GM19455 (cell line): ENCODE measurements around the gene LGALS3BP.

Source experiments
- ATAC-seq: cut with Tn5 transposase; IDR thresholded peaks from one replicate; pipeline ENCODE4 v1.9.1; 2021; ENCODE audit not compliant: unreplicated experiment

The LGALS3BP gene

DNA sequence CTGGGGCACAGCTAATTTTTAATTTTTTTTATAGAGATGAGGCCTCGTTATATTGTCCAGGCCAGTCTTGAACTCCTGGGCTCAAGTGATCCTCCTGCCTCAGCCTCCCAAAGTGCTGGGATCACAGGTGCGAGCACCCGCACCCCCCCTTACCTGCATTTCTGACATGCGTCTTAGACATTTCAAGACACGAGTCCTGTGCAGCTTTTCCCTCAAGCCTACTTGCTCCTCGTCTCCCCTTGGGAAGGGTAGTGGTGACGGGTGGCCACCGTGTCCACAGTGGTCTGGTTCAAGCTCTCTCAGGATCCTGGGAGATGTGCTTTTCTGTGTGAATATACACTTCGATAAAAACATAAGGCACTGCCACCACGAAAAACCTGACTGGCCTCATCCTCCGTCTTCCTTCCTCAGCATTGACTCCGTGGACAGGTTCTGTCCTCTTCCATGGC is 20.2 kb upstream of the LGALS3BP start:
- no peak for ATAC-seq

DNA sequence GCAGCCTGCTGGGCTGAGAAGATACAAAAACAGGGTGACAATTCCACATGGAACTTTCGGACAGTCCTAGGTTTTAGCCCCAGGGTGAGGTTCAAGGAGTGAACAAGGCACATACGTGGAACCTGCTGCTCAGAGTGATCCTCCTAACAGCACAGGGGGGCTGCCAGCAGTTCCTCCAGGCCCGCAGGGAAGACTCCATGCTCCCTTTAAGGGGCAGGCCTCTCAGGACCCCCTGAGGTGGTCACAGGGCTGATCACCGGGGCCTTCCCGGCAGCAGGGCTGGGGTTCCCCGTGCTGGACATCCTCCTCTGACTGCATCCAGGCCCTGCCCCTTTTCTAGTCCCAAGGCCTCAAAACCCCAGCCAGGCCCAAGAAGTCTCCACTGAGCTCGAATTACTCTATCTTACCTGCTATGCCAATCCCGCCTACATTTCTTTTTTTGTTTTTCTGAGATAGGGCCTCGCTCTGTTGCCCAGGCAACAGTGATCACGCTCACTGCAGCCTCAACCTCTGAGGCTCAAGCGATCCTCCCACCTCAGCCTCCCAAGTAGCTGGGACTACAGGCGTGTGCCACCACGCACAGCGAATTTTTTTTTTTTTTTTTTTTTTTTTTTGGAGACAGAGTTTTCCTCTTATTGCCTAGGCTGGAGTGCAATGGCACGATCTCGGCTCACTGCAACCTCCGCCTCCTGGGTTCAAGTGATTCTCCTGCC is 19.5 kb upstream of the LGALS3BP start:
- ATAC-seq: no peak

DNA sequence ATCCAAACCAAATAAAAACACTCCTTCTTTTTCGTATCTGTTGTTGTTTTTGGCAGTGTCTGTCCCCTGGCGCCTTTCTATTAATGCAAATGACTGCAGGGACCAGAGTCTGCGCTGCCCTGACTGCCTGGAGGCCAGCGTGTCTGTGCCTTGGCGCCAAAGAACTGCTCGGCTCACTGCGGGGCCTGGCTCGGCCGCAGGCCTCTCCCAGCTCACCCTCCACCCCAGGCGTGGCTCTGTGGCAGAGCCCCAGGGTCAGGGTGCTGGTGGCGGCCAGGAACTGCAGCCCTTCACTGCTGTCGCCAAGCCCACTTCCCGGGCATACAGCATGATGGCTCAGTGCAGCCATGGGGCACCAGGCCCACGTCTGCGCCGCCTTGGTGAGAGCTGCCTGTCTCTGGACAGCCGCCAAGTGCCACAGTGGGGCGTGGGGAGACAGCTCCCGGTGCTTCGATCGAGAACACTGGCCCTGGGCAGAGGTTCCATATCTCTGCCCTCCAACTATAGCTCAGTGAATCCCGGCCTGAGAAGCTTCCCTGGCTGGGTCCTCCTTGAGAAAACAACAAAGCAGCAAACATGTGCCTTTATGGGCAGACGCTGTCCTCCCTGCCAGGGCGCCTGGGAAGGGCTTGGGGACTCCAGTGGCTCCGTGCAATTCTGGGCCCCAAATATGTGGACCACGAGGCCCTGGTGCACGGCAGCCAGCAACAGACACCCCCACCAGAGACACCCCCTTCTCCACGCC is 18.8 kb upstream of the LGALS3BP start:
- ATAC-seq: no peak

DNA sequence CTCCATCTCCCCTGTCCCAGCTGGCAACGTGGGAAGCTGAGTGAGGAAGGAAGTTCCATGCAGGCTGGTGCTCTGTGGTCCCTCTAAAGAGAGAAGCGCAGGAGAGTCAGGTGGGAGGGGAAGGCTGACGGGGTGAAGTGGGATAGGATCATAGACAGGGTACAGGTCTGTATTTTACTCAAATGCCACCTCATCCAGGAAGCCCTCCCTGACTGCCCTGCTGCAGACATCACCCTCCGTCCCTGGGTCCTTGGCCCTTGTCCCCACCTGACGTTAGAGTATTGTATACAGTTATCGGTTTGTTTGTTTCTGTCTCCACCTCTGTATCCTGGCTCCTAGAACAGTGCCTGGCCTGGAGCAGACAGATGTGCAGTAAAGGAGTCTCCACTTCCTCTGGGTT is 18.2 kb upstream of the LGALS3BP start:
- ATAC-seq: no peak

DNA sequence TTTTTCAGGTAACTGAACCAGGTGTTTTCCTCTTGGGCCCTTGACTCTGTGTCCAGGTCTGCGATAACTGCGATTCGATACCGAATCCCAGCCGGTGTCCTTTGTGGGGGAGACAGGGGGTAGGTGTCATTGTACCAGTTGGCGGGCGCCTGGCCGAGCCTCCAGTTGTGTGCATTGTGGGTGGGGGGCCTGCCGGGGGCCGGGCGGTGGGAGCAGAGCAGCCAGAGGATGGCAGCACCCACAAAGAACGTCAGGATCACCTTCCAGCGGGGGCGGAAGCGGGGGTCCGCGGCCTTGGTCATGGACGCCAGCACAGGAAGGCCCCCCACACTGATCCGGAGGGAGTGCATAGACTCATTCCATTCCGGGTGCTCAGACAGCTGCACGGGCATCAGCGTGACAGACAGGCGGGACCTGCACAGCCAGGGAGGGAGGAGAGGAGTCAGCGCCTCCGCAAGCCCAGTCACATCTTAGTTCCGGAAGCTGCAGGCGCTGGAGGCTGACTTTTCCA is 17.6 kb upstream of the LGALS3BP start:
- no peak for ATAC-seq

DNA sequence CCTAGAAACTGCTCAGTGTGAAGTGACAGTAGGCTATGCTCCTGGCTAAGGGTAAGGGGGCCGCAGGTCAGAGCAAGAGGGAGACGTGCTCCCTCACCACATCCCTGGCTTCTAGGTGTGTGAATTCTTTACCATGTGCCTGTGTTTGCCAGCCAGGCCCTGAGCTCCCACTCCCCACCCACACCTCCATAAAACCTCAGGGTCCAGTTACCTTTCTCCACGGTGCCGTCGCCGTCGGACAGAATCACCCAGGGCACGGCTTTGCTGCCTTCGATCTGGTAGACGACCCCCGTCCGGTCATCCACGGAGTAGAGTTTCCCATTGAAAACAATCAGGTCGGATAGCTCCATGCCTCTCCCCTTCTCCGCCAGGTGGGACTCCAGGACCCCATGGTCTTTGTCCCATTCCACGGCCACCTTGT is 17.1 kb upstream of the LGALS3BP start:
- ATAC-seq: no peak

DNA sequence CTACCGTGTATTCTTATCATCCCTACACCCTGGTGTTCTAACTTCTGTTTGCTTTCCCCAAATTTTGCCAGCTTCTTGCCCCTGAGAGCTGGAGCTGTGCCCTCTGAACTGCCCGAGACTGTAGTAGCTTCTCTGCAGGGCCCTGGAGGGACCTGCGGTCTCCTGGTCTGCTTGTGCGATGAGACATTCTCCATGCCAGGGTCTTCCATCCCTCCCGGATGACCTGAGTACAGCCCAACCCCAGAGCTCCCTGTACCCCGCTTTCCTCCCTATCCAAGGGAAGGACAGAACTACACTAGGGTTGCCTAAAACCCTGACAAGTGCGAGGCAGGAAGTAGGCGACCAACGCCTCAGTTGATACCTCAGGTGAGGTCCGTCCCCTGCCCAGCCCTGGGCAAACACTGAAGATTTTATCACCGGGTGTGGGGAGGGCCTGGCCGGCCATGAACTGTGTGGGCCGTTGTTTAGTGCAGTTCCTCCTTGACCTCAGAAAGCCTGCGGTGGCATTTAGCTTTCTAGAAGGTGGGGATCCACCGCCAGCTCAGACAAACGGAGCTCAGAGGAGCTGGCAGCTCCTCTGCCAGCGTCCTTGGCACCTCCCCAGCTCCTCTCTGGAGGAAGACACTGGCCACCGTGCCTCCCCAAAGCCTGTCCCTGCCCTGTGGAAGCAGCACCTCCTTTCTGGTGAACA is 16.2 kb upstream of the LGALS3BP start:
- ATAC-seq: no peak

DNA sequence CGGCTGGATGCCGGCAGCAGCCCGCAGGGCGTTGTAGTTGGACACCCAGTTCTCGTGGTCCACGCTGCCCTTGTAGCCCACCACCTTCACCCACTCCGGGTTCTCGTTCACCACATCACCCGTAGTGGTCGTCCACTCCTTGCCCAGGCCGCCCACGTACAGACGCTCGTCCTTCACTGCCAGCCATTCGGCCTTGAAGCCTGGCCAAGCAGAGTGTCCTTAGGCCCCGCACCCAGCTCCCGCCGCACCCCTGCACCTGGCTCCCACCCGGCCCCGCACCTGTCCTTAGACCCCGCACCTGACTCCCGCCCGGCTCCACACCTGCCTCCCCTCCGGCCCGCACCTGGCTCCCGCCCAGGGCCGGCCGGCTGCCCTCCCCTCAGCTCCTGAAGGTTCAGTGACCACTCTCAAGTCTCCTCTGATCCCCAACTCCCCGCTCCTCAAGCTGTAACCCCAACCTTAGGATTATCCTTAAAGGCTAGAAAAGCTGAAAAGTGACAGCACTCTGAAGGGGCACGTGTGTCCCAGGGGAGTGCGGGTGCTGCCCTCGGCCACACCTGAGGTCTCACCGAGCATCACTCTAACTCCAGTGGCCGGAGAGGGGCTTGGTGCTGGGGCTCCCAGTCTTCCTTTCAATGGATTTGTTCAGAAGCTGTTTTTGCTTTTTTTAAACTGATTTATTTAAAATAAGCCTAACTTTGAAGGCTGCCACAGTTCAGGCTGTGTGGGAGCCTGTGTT is 15.5 kb upstream of the LGALS3BP start:
- ATAC-seq: no peak

DNA sequence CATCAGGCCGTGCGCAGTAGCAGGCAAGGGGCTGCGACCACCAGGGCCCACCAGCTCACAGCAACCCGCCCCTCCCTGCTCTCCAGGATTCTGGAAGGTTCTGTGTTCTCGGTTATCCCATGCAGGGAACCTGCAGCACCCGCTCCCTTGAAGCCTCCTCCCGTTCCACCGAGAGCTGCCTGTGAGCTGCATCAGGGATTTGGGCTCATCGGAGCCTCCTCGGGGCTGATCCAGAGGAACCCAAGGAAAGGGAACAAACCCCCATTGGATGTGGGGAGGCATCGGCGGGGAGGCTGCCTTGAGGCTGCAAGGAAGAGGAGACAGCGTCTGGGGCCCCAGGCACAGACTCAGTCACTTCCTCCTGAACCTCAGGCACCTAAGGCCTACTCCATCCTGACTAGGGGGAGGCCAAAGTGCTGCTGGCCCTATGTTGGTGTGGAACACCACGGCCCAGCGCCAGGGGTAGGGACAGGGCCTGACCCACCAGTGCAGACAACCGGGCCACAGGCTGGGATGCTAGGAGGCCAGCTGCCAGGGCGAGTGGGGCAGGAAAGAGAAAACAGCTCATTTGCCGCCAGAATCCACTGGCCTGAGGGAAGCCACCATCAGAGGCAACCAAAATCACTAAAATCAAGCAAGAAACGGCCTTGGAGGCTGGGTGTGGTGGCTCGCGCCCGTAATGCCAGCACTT is 14.4 kb upstream of the LGALS3BP start:
- ATAC-seq: no peak

DNA sequence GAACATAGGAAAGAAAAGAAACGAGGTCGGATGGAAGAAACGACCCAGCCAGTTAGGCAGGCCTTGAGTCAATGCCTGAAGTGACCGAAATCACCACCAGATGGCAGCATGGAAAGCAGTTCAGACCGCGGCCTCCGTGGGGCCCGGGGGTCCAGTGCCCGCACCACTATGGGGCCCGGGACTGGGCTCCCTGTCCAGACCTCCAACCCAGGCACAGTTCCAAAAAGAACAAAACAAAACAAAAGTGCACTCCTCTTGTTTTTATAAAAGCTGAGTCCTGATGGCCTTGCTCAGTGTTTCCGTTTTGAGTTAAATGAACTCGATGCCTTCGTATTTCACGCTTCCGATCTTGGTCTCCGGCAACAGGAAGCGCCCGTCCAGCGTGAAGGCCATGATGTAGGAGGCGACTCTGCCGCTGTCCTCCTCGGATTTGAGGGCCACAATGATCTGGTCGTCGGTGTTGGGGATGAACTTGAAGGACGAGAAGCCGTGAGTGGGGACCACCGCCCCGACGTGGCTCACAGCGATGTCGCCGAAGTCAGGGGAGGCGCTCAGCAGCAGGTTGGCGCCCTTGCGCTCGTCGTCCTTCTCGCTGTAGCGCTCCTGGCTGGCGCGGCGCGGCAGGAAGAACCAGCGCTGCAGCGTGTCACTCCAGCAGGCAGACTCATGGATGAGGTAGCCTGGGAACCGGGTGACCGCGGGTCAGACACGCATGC is 13.7 kb upstream of the LGALS3BP start:
- no peak for ATAC-seq

DNA sequence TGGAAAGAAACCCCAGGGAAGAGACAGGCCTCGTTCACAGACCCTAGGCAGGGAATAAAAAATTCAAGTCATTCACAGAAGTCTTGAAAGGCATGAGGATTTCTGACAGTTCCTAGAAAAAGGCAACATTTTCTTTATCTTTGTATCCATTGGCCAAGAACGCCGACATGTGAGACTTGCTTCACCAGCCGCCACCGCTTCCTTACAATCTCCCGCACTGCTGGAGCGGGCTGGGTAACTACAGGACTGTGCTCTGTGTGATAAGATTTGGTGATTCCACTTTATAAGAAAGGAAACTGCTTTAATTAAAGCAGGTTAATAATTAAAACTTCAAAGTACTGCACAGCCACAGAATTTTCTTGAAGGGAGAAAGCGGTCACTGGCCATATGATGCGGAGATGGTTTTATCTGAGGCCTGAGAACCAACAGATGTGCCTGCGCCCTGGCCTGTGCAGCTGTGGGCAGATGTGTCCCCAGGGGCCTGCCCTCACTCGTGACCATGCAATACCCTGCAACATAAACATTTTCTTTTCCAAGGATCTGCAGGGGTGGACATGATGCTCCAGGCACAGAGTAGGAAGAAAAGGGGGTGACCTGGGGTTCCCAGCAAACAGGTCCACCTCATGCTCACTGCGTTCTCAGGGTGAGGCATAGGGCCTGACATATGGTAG is 13.0 kb upstream of the LGALS3BP start:
- no peak for ATAC-seq

DNA sequence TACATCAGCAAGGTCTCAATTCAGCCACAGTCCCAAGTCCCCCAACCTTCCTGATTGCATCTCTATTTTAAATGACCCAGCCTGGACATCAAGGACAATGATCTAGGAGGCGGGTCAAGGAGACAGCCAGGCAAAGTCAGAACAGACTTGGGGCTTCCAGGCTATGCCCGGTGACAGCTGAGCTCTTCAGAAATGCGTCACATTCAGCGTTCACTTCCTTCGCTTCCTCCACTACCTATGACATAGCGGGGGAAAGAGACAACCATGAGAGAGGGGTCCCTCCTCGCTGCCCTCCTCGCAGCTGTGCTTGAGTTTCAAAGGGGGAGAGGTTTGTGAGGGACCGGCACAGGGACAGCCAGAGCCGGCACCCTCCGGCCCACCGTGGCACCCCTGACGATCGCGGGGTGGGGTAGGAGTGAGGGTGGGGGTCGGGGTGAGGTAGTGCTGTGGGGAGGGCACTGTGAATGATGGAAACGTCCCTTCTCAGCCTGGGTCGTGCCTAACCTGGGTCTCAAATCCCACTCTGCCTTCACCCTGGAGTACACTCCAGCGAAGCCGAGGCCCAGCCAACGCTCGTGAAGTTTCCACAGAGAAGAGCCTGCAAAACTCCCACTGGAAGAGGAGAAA is 12.3 kb upstream of the LGALS3BP start:
- ATAC-seq: no peak

DNA sequence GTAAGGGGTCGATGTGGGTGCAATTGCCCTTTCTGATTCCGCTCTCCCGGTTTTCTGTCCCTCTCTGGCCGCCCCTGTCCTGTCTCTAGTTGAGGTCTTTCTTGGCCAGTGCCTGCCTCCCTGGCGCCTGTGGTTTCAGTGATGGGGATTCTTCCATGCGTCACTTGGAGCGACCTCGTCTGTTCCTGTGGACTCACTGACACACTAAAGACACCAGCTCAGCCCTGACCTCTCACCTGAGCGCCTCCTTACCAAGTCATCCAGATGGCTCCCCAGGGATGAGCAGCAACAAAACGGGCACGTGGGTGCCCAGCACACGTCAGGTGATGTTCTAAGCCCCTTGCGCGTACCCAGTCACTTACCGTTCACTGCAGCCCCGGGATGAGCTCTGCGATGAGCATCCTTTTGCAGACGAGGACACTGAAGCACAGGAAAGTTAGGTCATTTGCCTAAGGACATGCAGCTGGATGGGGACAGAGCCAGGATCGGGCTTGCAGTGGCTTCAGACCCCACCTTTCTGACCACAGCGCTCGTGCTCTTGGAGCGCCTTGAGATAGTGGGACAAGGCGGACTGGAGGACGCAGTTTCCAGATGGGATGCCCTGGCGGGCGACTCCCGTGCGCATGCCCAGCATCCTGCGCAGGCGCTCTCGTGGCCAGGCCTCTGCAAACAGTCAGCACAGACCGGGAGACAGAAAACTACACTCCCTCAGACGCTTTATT is 11.5 kb upstream of the LGALS3BP start:
- ATAC-seq: no peak

DNA sequence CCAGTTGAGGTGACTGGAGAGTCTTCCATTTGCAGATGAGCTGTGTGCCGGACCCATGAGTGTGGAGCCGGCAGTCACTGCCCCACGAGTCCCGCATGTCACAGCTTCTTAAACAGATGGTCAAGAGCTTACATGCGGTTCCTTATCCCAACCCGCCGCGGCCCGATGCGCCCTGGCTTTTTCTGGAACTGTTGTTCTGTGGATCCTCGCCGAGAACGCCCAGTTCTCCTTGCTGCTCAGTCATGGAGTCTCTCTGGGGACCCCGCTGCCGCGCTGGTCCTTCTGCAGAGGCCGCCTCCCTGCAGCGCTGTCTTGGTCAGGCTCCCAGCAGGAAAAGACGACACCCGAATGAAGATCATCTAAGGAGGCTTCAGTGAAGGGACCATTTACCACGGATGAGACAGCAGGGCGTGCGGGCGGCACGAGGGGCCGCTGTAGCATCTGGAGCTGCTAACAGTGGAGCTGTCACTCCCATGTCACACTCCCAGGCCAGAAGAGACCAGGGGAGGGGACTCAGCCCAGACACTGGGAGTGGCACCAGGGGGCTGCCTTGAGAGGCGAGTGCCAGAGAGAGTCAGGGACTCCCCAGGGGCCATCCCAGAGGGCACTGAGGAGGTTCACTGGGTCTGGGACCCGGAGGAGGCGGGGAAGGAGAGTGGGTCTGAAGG is 10.8 kb upstream of the LGALS3BP start:
- no peak for ATAC-seq

DNA sequence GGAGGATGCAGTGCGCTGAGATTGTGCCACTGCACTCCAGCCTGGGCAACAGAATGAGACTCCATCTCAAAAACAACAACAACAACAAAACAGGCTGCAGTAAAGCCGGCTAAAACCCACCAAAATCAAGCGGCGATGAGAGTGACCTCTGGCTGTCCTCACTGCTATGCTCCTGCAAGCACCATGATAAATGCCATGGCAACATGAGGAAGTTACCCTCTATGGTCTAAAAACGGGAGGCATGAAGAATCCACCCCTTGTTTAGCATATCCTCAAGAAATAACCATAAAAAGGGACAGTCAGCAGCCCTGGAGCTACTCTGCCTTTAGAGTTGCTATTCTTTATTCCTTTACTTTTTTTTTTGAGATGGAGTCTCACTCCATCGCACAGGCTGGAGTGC is 8.4 kb upstream of the LGALS3BP start:
- no peak for ATAC-seq

DNA sequence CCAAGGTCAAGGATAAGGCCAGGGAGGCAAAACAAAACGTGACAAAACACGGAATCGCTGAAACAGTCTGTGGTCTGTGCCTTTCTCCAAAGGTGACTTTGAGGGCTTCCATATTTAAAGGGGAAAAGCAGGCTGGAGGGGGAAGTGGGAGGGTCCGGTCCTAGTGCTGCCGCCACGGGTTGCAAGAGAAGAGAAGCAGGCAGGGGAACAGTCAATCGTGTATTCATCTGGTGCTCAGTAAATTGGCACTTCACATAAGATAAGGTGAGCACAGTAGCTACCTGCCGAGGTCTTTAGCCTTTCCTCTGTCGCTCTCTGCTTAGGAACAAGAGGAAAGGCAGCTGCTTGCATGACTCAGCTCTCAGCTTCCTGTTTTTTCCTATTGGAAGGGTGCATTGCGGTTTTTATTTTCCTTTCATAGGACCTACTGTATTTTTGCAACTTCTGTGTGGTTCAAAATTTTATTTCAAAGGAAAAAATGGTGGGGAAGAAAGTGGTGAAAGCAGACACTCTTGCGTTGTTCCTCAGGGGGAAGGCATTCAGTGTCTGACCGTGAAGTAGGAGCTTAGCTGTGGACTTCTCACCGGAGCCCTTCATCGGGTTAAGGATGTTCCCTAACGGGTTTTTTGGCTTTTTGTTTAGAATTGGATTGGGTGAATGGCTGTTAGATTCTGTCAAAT is 7.1 kb upstream of the LGALS3BP start:
- ATAC-seq: no peak

DNA sequence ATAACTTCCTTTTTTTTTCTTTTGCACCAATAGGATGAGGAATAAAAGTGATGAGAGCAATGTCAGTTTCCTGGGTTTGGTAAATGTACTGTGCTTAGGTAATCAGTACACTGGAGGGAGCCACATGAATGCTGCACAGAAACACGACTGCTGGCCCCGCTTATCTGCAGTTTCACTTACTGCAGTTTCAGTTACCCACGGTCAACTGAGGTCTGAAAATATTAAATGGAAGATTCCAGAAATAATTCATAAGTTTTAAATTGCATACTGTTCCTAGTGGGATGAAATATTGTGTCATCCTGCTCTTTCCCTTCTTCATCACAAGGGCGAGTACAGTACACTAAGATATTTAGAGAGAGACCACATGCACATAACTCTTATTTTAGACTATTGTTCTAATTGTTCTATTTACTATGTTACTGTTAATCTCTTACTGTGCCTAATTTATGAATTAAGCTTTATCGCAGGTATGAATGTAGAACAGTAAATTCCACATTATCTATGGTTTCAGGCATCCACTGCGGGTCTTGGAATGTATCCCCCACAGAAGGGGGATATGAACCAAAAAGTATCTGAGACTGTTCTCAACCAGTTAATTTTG is 6.4 kb upstream of the LGALS3BP start:
- ATAC-seq: no peak
